ENCODE results near the gene FAAH.

FAAH gene

GRCh38 chr1:46406881-46407608 is 12.9 kb downstream of the FAAH start:
- TF ChIP-seq ZFX (IDR thresholded peaks at IDR 0.05; ENCODE audit: borderline replicate concordance) (no peak), CTCF (IDR thresholded peaks at IDR 0.05) (no peak)

GRCh38 chr1:46407636-46408035 is 13.5 kb downstream of the FAAH start:
- H3K27ac ChIP-seq = no peak overlapping the region
- no peak for TF ChIP-seq ZFX (IDR thresholded peaks at IDR 0.05; ENCODE audit: borderline replicate concordance)
- TF ChIP-seq CTCF (IDR thresholded peaks at IDR 0.05) = no peak

More at GRCh38 chr1:46406881-46407608, 12.9 kb downstream of the FAAH start:
- no peak overlapping the region for H3K27ac ChIP-seq

- no peak for TF ChIP-seq CTCF (IDR thresholded peaks at IDR 0.05)
- TF ChIP-seq ZFX (IDR thresholded peaks at IDR 0.05; ENCODE audit: borderline replicate concordance) = no peak
Measured at GRCh38 chr1:46408356-46409062, 14.4 kb downstream of the FAAH start.

GRCh38 chr1:46409063-46409372 is 14.9 kb downstream of the FAAH start:
- TF ChIP-seq CTCF (IDR thresholded peaks at IDR 0.05) = no peak
- TF ChIP-seq ZFX (IDR thresholded peaks at IDR 0.05; ENCODE audit: borderline replicate concordance) = no peak
- H3K27ac ChIP-seq = no peak overlapping the region

More at GRCh38 chr1:46408356-46409062, 14.4 kb downstream of the FAAH start:
- no peak overlapping the region for H3K27ac ChIP-seq

- TF ChIP-seq ZFX (IDR thresholded peaks at IDR 0.05; ENCODE audit: borderline replicate concordance) = no peak
- no peak for TF ChIP-seq CTCF (IDR thresholded peaks at IDR 0.05)
- no peak overlapping the region for H3K27ac ChIP-seq
Measured at GRCh38 chr1:46410156-46411009, 16.3 kb downstream of the FAAH start.

GRCh38 chr1:46411010-46411405 is 16.9 kb downstream of the FAAH start:
- TF ChIP-seq ZFX (IDR thresholded peaks at IDR 0.05; ENCODE audit: borderline replicate concordance) (no peak), CTCF (IDR thresholded peaks at IDR 0.05) (no peak)
- H3K27ac ChIP-seq = no peak overlapping the region
